H1 (cell line): ENCODE results near the gene AFG1L. TPM values are rescaled to one million over a fixed set of nuclear protein-coding genes. Genes with fewer than 3 reads are reported as not detected.
A peak's percentile ranks its signal among the peaks of the same experiment; 100 is the strongest.

Experiments
- CTCF ChIA-PET: fragments of 300-600 bp; sonication (Branson Sonifier 250); formaldehyde crosslinking; loops from one replicate; lab custom pipeline; 2021; ENCODE audit not compliant: partially characterized antibody; lab: Charles Lee
- POLR2A ChIA-PET: fragments of 300-600 bp; sonication (Branson Sonifier 250); formaldehyde crosslinking; loops from one replicate; lab custom pipeline; 2021; ENCODE audit warnings: inconsistent platforms; ENCODE audit not compliant: partially characterized antibody; lab: Charles Lee
- DNase-seq, 2 experiments: peaks; one replicate each; pipeline versions ENCODE4 v3.0.0 to v3.0.0-alpha.2; 2010 to 2022; ENCODE audit warnings: low spot score in 2 of 2, low read depth in 1 of 2, mixed read lengths in 1 of 2
- FAIRE-seq: peaks from 2 replicates; lab custom pipeline; 2011; peaks lifted over from hg19 to GRCh38; lab: Jason Lieb, UNC
- H2AFZ ChIP-seq: 2 replicates; pipeline ENCODE4 v1.8.1; 2012; ENCODE audit warnings: low read length, inconsistent platforms
- H2AK5ac ChIP-seq: 2 replicates; pipeline ENCODE4 v1.6.1; 2013; ENCODE audit warnings: low read depth, low read length
- H2BK120ac ChIP-seq: replicated peaks from 2 replicates; pipeline ENCODE3; 2013; ENCODE audit warnings: low read depth, low read length, inconsistent platforms
- H2BK12ac ChIP-seq: 2 replicates; pipeline ENCODE4 v1.6.1; 2013; ENCODE audit warnings: low read depth, low read length
- H2BK15ac ChIP-seq: 2 replicates; pipeline ENCODE4 v1.6.1; 2013; ENCODE audit warnings: low read length
- H2BK20ac ChIP-seq: 2 replicates; pipeline ENCODE4 v1.6.1; 2013; ENCODE audit warnings: low read length
- H2BK5ac ChIP-seq: 2 replicates; pipeline ENCODE4 v1.6.1; 2013; ENCODE audit warnings: low read depth, low read length
- H3K14ac ChIP-seq: 2 replicates; pipeline ENCODE4 v1.6.1; 2013; ENCODE audit warnings: inconsistent platforms; ENCODE audit not compliant: insufficient read length
- H3K18ac ChIP-seq: 2 replicates; pipeline ENCODE4 v1.6.1; 2013; ENCODE audit warnings: low read length; ENCODE audit errors: extremely low read depth
- H3K23ac ChIP-seq: 2 replicates; pipeline ENCODE4 v1.6.1; 2013; ENCODE audit warnings: inconsistent platforms; ENCODE audit not compliant: insufficient read length
- H3K23me2 ChIP-seq: 2 replicates; pipeline ENCODE4 v1.6.1; 2013; ENCODE audit warnings: low read depth, low read length
- H3K27ac ChIP-seq: 2 replicates; pipeline ENCODE4 v1.6.1; 2011; ENCODE audit warnings: low read depth, low read length, inconsistent platforms
- H3K27me3 ChIP-seq, 4 experiments: replicated peaks in 1 of 4; 1 replicate in 1 of 4; 2 replicates in 3 of 4; pipeline versions ENCODE4 v1.6.1 to v1.8.1; 2011 to 2013; ENCODE audit warnings: low read length in 3 of 4, mild to moderate bottlenecking in 3 of 4, inconsistent platforms in 2 of 4, mixed read lengths in 2 of 4, moderate library complexity in 1 of 4; ENCODE audit not compliant: control insufficient read depth in 3 of 4, insufficient read depth in 3 of 4; ENCODE audit errors: extremely low read depth in 1 of 4
- H3K36me3 ChIP-seq, 4 experiments: 2 replicates each; pipeline versions ENCODE4 v1.6.1 to v1.8.1; 2011 to 2013; ENCODE audit warnings: mild to moderate bottlenecking in 4 of 4, low read length in 3 of 4, moderate library complexity in 2 of 4, control low read depth in 1 of 4, inconsistent platforms in 1 of 4; ENCODE audit not compliant: insufficient read depth in 4 of 4, control insufficient read depth in 2 of 4
- H3K4ac ChIP-seq: replicated peaks from 2 replicates; pipeline ENCODE3; 2013; ENCODE audit warnings: low read length, low read depth, mixed read lengths, inconsistent platforms; ENCODE audit not compliant: insufficient read length
- H3K4me1 ChIP-seq, 4 experiments: replicated peaks in 1 of 4; 1 replicate in 1 of 4; 2 replicates in 3 of 4; pipeline versions ENCODE4 v1.6.1 to v1.8.1; 2011 to 2013; ENCODE audit warnings: low read length in 3 of 4, inconsistent platforms in 2 of 4, mixed read lengths in 1 of 4; ENCODE audit not compliant: insufficient read depth in 4 of 4, control insufficient read depth in 3 of 4
- H3K4me2 ChIP-seq, 2 experiments: 2 replicates each; pipeline versions ENCODE4 v1.6.1 to v1.8.1; 2011 to 2013; ENCODE audit warnings: low read depth in 2 of 2, low read length in 2 of 2, control low read depth in 1 of 2, inconsistent platforms in 1 of 2, mild to moderate bottlenecking in 1 of 2; ENCODE audit not compliant: insufficient read depth in 1 of 2
- H3K4me3 ChIP-seq, 4 experiments: fragments of 200-600, 300-600 bp in 1 of 4; sonication (generic), shearing (Covaris generic), sonication (Bioruptor Twin) in 1 of 4; 2 replicates each; pipeline versions ENCODE4 v1.5.1 to v1.8.1; 2011 to 2016; ENCODE audit warnings: low read length in 4 of 4, low read depth in 3 of 4, control low read depth in 2 of 4, inconsistent platforms in 2 of 4, mild to moderate bottlenecking in 2 of 4, mixed read lengths in 1 of 4, moderate library complexity in 1 of 4; ENCODE audit not compliant: insufficient read depth in 2 of 4; ENCODE audit errors: extremely low read depth in 1 of 4
- H3K56ac ChIP-seq: replicated peaks from 2 replicates; pipeline ENCODE3; 2013; ENCODE audit warnings: low read depth, mild to moderate bottlenecking, mixed read lengths, low read length, inconsistent platforms; ENCODE audit not compliant: insufficient read length
- H3K79me1 ChIP-seq: 2 replicates; pipeline ENCODE4 v1.6.1; 2013; ENCODE audit warnings: low read depth, low read length, control low read depth
- H3K79me2 ChIP-seq, 2 experiments: 2 replicates each; pipeline versions ENCODE4 v1.6.1 to v1.8.1; 2012 to 2013; ENCODE audit warnings: low read length in 2 of 2, mild to moderate bottlenecking in 2 of 2, inconsistent platforms in 1 of 2; ENCODE audit not compliant: insufficient read depth in 2 of 2, control insufficient read depth in 1 of 2
- H3K9ac ChIP-seq, 4 experiments: replicated peaks in 1 of 4; 1 replicate in 1 of 4; 2 replicates in 3 of 4; pipeline versions ENCODE4 v1.6.1 to v1.8.1; 2011 to 2013; ENCODE audit warnings: low read depth in 3 of 4, low read length in 3 of 4, control low read depth in 2 of 4, mild to moderate bottlenecking in 2 of 4, moderate library complexity in 2 of 4, inconsistent platforms in 1 of 4; ENCODE audit errors: extremely low read depth in 1 of 4
- H3K9me3 ChIP-seq, 2 experiments: 2 replicates each; pipeline versions ENCODE4 v1.6.1 to v1.8.1; 2012 to 2013; ENCODE audit warnings: mild to moderate bottlenecking in 2 of 2, moderate library complexity in 2 of 2, control low read depth in 1 of 2, inconsistent platforms in 1 of 2, low read depth in 1 of 2, low read length in 1 of 2, mixed read lengths in 1 of 2; ENCODE audit not compliant: insufficient read depth in 2 of 2
- H4K20me1 ChIP-seq, 2 experiments: replicated peaks in 1 of 2; 2 replicates each; pipeline versions ENCODE3 to v1.8.1; 2011 to 2013; ENCODE audit warnings: inconsistent platforms in 2 of 2, low read length in 2 of 2, mild to moderate bottlenecking in 1 of 2; ENCODE audit not compliant: insufficient read depth in 2 of 2, control insufficient read depth in 1 of 2
- H4K5ac ChIP-seq: 2 replicates; pipeline ENCODE4 v1.6.1; 2013; ENCODE audit warnings: low read length, low read depth, mixed read lengths, inconsistent platforms; ENCODE audit not compliant: insufficient read length
- H4K8ac ChIP-seq: 2 replicates; pipeline ENCODE4 v1.8.0; 2013; ENCODE audit warnings: mild to moderate bottlenecking, moderate library complexity, low read length, inconsistent platforms; ENCODE audit not compliant: insufficient read depth; ENCODE audit errors: extremely low read depth
- H4K91ac ChIP-seq: replicated peaks from 2 replicates; pipeline ENCODE3; 2013; ENCODE audit warnings: low read length, mixed read lengths, inconsistent platforms; ENCODE audit not compliant: insufficient read length
- KDM1A ChIP-seq: fragments of 200-600, 300-600 bp; sonication (generic); IDR thresholded peaks from 2 replicates; pipeline ENCODE4 v1.7.1; 2016; ENCODE audit warnings: mild to moderate bottlenecking, low read length, borderline replicate concordance
- POLR2A ChIP-seq, 2 experiments: IDR thresholded peaks; 1 replicate in 1 of 2; 2 replicates in 1 of 2; pipeline ENCODE4 v1.6.1; 2011; ENCODE audit warnings: low read depth in 2 of 2, low read length in 2 of 2, mild to moderate bottlenecking in 2 of 2; ENCODE audit errors: control extremely low read depth in 1 of 2
- TAF1 ChIP-seq: IDR thresholded peaks from 2 replicates; pipeline ENCODE4 v1.6.1; 2011; ENCODE audit warnings: mild to moderate bottlenecking, low read depth, low read length
- TCF12 ChIP-seq: IDR thresholded peaks from 2 replicates; pipeline ENCODE4 v1.6.1; 2011; ENCODE audit warnings: low read depth, mild to moderate bottlenecking, low read length
- WGBS, 2 experiments: shearing (Covaris generic) in 1 of 2; methylation state at CpG; one replicate each; pipeline versions ENCODE4 v1.1.6 to v1.1.7; 2013 to 2015; ENCODE audit warnings: low lambda C conversion rate in 2 of 2, mixed read lengths in 2 of 2, inconsistent platforms in 1 of 2, low coverage in 1 of 2, missing lambda C conversion rate in 1 of 2; ENCODE audit not compliant: insufficient replicate concordance in 2 of 2, insufficient coverage in 1 of 2, insufficient read length in 1 of 2; ENCODE audit errors: extremely low coverage in 1 of 2, missing lambda C conversion rate in 1 of 2; 5-methylcytosine and 5-hydroxymethylcytosine counted together
- polyA plus RNA-seq, 7 experiments: library from polyadenylated mRNA; depleted of rRNA in 3 of 7; stranded (reverse) in 5 of 7; unstranded in 2 of 7; fragments of >200 nt in 5 of 7; fragments of 200-250 nt in 2 of 7; gene quantifications; 1 replicate in 5 of 7; 2 replicates in 1 of 7; 4 replicates in 1 of 7; pipeline versions ENCODE4 v1.2.1 to v1.2.3, GENCODE V29; 2011 to 2013; ENCODE audit warnings: missing spikeins in 2 of 7, mixed read lengths in 2 of 7
- total RNA-seq: library from RNA; stranded (reverse); fragmentation: NEBNext Ultra II Directional; extraction: Animal tissue kit (Norgen Biotek cat#: 25700); gene quantifications from 2 replicates; pipeline ENCODE4 v1.2.1, GENCODE V29; 2021

AFG1L gene
- total and polyA plus RNA-seq, 2 of the 8 experiments (the other 6 are each of a cell fraction or from before 2014, with no cell fraction given) = 0.98 to 5.7 TPM

GRCh38 chr6:108556866-108557493, 262.1 kb downstream of the AFG1L start:
- TF ChIP-seq TCF12 (no peak), TAF1 (peak; percentile 7), KDM1A (no peak), POLR2A (IDR thresholded peaks at IDR 0.05; ENCODE audit: control extremely low read depth in 1 of 2, low read depth in 2 of 2, low read length in 2 of 2) (peak in 1 of 2 experiments; percentile 52; a peak in 1 of 3 replicates)
- Histone ChIP-seq H2BK12ac (peak overlapping the region; percentile 63), H4K5ac (peak overlapping the region; percentile 69), H3K18ac (peak overlapping the region; percentile 96), H3K36me3 (no peaks in the 10 kb centered on the region), H3K23me2 (peaks cover 20% of the 10 kb centered on the region), H3K9me3 (no peaks in the 10 kb centered on the region), H2BK5ac (peak overlapping the region; percentile 91), H2BK15ac (peak overlapping the region; percentile 36; the same call in 1 of the 2 replicates), H2BK120ac (no peak overlapping the region), H3K79me2 (peaks cover 0 to 3% of the 10 kb centered on the region in 2 experiments; a peak in 1 of 4 replicates), H4K8ac (peak overlapping the region; percentile 84; the same call in 1 of the 2 replicates), H2BK20ac (no peak overlapping the region), H3K23ac (no peak overlapping the region), H3K4ac (peak overlapping the region; percentile 24), H3K27me3 (peaks cover 0 to 18% (median 8%) of the 10 kb centered on the region in 4 experiments; a peak in 6 of 7 replicates), H4K20me1 (peaks cover 0 to 1% of the 10 kb centered on the region in 2 experiments), H3K4me2 (peak overlapping the region; percentile 88 to 97), H3K4me1 (peaks cover 5 to 7% (median 6%) of the 10 kb centered on the region in 4 experiments; a peak in 6 of 7 replicates), H2AFZ (peak overlapping the region; percentile 67; the same call in 1 of the 2 replicates), H3K27ac (peak overlapping the region; percentile 67; the same call in 1 of the 2 replicates), H2AK5ac (peak overlapping the region; percentile 79; the same call in 1 of the 2 replicates), H3K56ac (no peak overlapping the region), H4K91ac (peak overlapping the region; percentile 36), H3K4me3 (peak overlapping the region; percentile 65 to 99 (median 90)), H3K14ac (no peak overlapping the region), H3K9ac (peak overlapping the region in 3 of 4 experiments; percentile 78 to 85 (median 84); a peak in 6 of 7 replicates), H3K79me1 (no peaks in the 10 kb centered on the region)
- FAIRE-seq (no peak), DNase-seq (no peak)
- 39% methylated on average over 16 of the region's 16 CpGs; no CpG with 5 or more reads in 1 of the 2 experiments for WGBS, 2 experiments
- ChIA-PET POLR2A (interaction anchor here (0.6 to 2.1 kb wide), 8 partner anchors 10 to 210 kb away, joined by 3 to 6 read pairs (median 3); no protein-coding TSS in a partner anchor), CTCF (interaction anchor here (0.7 to 4.3 kb wide), 6 partner anchors 11 to 516 kb away, joined by 3 to 26 read pairs (median 4); no protein-coding TSS in a partner anchor)
